Lower lobe of right lung (tissue), 2 donors: Measurements from ENCODE around the gene CHGA. TPM values are rescaled to one million over a fixed set of nuclear protein-coding genes. Genes with fewer than 3 reads are reported as not detected.

Experiments
- ATAC-seq, 2 donors: fragments of 200-7000 bp; cut with Tn5 transposase; one replicate each; pipeline ENCODE4 v1.9.1; 2020 to 2022; ENCODE audit warnings: mild to moderate bottlenecking in 2 of 2, moderate library complexity in 2 of 2
- DNase-seq: peaks from one replicate; pipeline ENCODE4 v3.0.0-alpha.2; 2020
- H3K27ac ChIP-seq: fragments of 200-600 bp; one replicate; pipeline ENCODE4 v1.8.0; 2022
- H3K27me3 ChIP-seq: fragments of 200-600 bp; one replicate; pipeline ENCODE4 v1.8.0; 2022; ENCODE audit warnings: low read depth
- H3K36me3 ChIP-seq: fragments of 200-600 bp; one replicate; pipeline ENCODE4 v1.8.0; 2022; ENCODE audit warnings: mild to moderate bottlenecking
- H3K4me1 ChIP-seq: fragments of 200-600 bp; one replicate; pipeline ENCODE4 v1.8.0; 2022
- H3K4me3 ChIP-seq: fragments of 200-600 bp; one replicate; pipeline ENCODE4 v1.8.0; 2022; ENCODE audit warnings: mild to moderate bottlenecking
- H3K9me3 ChIP-seq: fragments of 200-600 bp; one replicate; pipeline ENCODE4 v1.8.0; 2022
- intact Hi-C: fragments of 100-400 bp; cut with DNase I; formaldehyde crosslinking; loops from one replicate; pipeline ENCODE4 v1.11.0; 2022
- total RNA-seq: library from RNA; stranded (reverse); fragmentation: NEBNext Ultra II Directional; extraction: Animal tissue kit (Norgen Biotek cat#: 25700); gene quantifications from one replicate; pipeline ENCODE4 v1.2.1, GENCODE V29; 2021
- TF ChIP-seq, protein P1 (sequence below): fragments of 200-600 bp; IDR thresholded peaks from one replicate; pipeline ENCODE4 v1.8.0; 2022; ENCODE audit warnings: antibody characterized with exemption, mild to moderate bottlenecking
- donor health status: DM: no; HTN: yes; CAD: no; lungs with severe emphysema.

The CHGA gene
- total RNA-seq, 1 donor from 2014 or later, result 0.71 TPM

DNA sequence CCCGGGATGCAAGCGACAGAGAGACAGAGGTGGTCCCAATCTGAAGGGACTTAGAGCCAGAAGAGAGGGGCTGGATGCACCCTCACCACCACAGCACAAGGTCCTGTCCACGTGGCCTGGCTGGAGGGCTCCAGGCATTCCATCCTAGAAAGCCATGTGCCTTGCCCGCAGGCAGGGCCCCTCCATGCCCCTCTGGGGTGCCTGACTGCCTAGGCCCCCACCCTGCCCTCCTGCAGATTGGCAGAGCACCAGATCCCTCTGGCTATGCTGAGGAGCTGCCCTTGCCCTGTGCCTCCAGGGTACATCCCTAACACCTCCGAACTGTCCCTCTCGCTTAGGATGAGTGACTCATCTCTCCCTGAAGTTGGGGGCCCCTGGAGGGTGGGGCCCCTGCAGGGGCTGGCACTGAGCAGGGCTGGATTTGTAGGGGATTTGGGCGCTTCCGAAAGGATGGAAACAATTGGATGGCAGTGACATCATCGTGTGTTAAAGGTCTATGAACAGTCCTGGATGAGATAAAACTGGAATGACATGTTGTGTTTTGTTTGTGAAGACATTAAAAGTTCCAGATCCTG lies 50.9 kb downstream of the CHGA start:
- DNase-seq (peak; percentile 41), ATAC-seq (peak; percentile 8 to 11)
- Histone ChIP-seq H3K27ac (no peak overlapping the region), H3K4me1 (peaks cover 17% of the 10 kb centered on the region), H3K4me3 (no peak overlapping the region), H3K9me3 (peaks cover 25% of the 10 kb centered on the region), H3K36me3 (peaks cover 11% of the 10 kb centered on the region), H3K27me3 (no peaks in the 10 kb centered on the region)
- intact Hi-C loops, result no loop called here
- TF ChIP-seq, protein P1, sequence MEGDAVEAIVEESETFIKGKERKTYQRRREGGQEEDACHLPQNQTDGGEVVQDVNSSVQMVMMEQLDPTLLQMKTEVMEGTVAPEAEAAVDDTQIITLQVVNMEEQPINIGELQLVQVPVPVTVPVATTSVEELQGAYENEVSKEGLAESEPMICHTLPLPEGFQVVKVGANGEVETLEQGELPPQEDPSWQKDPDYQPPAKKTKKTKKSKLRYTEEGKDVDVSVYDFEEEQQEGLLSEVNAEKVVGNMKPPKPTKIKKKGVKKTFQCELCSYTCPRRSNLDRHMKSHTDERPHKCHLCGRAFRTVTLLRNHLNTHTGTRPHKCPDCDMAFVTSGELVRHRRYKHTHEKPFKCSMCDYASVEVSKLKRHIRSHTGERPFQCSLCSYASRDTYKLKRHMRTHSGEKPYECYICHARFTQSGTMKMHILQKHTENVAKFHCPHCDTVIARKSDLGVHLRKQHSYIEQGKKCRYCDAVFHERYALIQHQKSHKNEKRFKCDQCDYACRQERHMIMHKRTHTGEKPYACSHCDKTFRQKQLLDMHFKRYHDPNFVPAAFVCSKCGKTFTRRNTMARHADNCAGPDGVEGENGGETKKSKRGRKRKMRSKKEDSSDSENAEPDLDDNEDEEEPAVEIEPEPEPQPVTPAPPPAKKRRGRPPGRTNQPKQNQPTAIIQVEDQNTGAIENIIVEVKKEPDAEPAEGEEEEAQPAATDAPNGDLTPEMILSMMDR, result no peak

- no peak overlapping the region for H3K27ac ChIP-seq
- DNase-seq, result no peak
- H3K36me3 ChIP-seq, result peaks cover 11% of the 10 kb centered on the region
- no peaks in the 10 kb centered on the region for H3K27me3 ChIP-seq
- peaks cover 34% of the 10 kb centered on the region for H3K9me3 ChIP-seq
- TF ChIP-seq, protein P1, result no peak
- ATAC-seq, result peak; percentile 28 to 29
- peaks cover 17% of the 10 kb centered on the region for H3K4me1 ChIP-seq
- H3K4me3 ChIP-seq, result no peak overlapping the region
- intact Hi-C loops, result no loop called here
Measured at GRCh38 chr14:92974541-92975345, 51.8 kb downstream of the CHGA start.

DNA sequence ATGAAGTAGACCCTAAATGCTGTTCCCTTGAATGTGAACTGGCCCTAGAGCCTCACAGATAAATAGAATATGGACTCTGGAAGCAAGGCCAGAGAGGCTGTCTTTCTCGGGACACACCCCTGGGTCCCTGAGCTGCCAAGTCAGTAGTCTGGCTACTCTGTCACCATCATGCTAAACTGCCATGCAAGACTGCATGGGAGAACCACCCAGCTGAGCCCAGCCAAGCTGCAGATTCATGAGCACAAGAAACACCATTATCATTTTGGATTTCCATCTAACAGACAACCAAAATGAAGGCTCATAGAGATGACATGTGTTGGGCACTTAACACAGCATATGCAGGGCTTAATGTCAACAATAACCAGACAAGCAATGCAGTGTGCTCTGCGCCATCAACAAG lies 53.3 kb downstream of the CHGA start:
- H3K9me3 ChIP-seq, result peaks cover 34% of the 10 kb centered on the region
- TF ChIP-seq, protein P1, result no peak
- no peaks in the 10 kb centered on the region for H3K27me3 ChIP-seq
- no peak overlapping the region for H3K4me3 ChIP-seq
- intact Hi-C loops, result no loop called here
- ATAC-seq (no peak), DNase-seq (no peak)
- no peak overlapping the region for H3K27ac ChIP-seq
- H3K4me1 ChIP-seq, result peaks cover 17% of the 10 kb centered on the region
- peaks cover 11% of the 10 kb centered on the region for H3K36me3 ChIP-seq

DNA sequence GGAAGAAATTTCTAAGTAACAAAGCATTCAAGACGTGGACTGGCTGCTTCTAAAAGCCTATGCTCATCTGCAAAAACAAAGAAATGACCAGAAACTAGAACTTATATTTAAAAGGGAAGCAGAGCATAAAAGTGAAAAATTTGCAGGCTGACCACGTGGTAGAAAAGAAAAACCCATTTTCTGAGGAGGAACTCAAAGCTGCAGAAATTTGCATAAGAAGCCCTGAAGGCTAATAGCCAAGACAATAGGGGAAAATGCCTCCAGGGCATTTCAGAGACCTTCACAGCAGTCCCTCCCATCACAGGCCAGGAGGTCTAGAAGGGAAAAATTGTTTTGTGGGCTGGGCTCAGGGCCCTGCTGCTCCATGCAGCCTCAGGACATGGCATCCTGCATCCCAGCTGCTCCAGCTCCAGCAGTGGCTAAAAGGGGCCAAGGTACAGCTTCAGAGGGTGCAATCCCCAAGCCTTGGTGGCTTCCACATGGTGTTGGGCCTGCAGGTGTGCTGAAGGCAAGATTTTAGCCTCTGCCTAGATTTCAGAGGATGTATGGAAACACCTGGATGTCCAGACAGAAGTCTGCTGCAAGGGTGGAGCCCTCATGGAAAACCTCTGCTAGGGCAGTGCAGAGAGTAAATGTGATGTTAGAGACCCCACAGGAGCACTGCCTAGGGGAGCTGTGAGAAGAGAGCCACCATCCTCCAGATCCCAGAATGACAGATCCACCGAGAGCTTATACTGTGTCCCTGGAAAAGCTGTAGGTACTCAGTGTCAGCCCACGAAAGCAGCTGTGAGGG lies 55.5 kb downstream of the CHGA start:
- DNase-seq, result no peak
- Histone ChIP-seq H3K36me3 (peaks cover 11% of the 10 kb centered on the region), H3K27me3 (no peaks in the 10 kb centered on the region), H3K4me1 (peaks cover 13% of the 10 kb centered on the region), H3K9me3 (peaks cover 34% of the 10 kb centered on the region), H3K27ac (no peak overlapping the region), H3K4me3 (no peak overlapping the region)
- intact Hi-C loops, result no loop called here
- ATAC-seq, result no peak
- TF ChIP-seq, protein P1, result no peak

DNA sequence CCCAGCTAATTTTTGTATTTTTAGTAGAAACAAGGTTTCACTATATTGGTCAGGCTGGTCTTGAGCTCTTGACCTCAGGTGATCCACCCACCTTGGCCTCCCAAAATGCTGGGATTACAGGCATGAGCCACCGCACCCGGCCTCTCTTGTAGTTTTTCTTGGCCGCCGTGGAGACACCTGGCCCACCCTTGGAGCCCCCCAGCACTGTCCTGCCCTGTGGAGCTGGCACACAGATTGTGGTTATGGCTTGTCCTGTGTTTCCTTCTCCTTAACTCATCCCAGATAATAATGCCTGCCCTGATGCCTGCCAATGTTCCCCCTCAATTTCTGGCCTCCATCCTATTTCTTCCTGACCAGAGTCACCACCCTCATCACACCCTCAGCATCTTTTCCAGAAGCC lies 57.9 kb downstream of the CHGA start:
- TF ChIP-seq, protein P1, result no peak
- Histone ChIP-seq H3K4me1 (peaks cover 7% of the 10 kb centered on the region), H3K4me3 (no peak overlapping the region), H3K27ac (no peak overlapping the region), H3K9me3 (peaks cover 31% of the 10 kb centered on the region), H3K27me3 (no peaks in the 10 kb centered on the region), H3K36me3 (peaks cover 11% of the 10 kb centered on the region)
- DNase-seq, result peak; percentile 14
- intact Hi-C loops, result no loop called here
- no peak for ATAC-seq
